OCI-LY1 (cell line): ENCODE data around the gene DNAJB11.

ENCODE experiments used
- CTCF ChIP-seq: fragments of 200-600 bp; sonication (generic), shearing (Covaris generic); IDR thresholded peaks from 2 replicates; pipeline ENCODE4 v1.5.1; 2017; ENCODE audit warnings: mild to moderate bottlenecking, antibody characterized with exemption, low read length, moderate library complexity, mixed read lengths
- EZH2 ChIP-seq: fragments of 200-600 bp; sonication (generic), shearing (Covaris generic); IDR thresholded peaks from 2 replicates; pipeline ENCODE4 v1.8.0; 2017; ENCODE audit warnings: borderline replicate concordance, mixed run types, mild to moderate bottlenecking, antibody characterized with exemption, low read length, moderate library complexity, mixed read lengths

- TF ChIP-seq EZH2 = no peak
- no peak for TF ChIP-seq CTCF
These were observed 5.9 kb upstream of the DNAJB11 start for GRCh38 chr3:186564586-186564985.
